Activated naive CD8-positive, alpha-beta T cell treated with anti-CD3 and anti-CD28 coated beads for 36 hours (primary cell): ENCODE results near the gene IMMP2L. TPM values are rescaled to one million over a fixed set of nuclear protein-coding genes. Genes with fewer than 3 reads are reported as not detected.
"Not testable (repeated sequence)": the region's sequence is repeated elsewhere in the genome, so short reads cannot be mapped to it uniquely, and the experiment has no call there.

Source experiments
- DNase-seq: peaks from one replicate; pipeline ENCODE4 v3.0.0; 2021
- H3K27ac Mint-ChIP-seq: one replicate; pipeline ENCODE4 v1.8.0; 2022; ENCODE audit warnings: mild to moderate bottlenecking, moderate library complexity, mixed read lengths
- H3K27me3 Mint-ChIP-seq: one replicate; pipeline ENCODE4 v1.8.0; 2022; ENCODE audit warnings: mild to moderate bottlenecking, mixed read lengths
- H3K36me3 Mint-ChIP-seq: one replicate; pipeline ENCODE4 v1.8.0; 2021; ENCODE audit warnings: mild to moderate bottlenecking, mixed read lengths
- H3K4me1 Mint-ChIP-seq: one replicate; pipeline ENCODE4 v1.8.0; 2021; ENCODE audit warnings: mixed read lengths
- H3K4me3 Mint-ChIP-seq: one replicate; pipeline ENCODE4 v1.8.0; 2022; ENCODE audit warnings: mild to moderate bottlenecking, moderate library complexity, mixed read lengths
- H3K9me3 Mint-ChIP-seq: one replicate; pipeline ENCODE4 v1.8.0; 2022; ENCODE audit warnings: mixed read lengths
- total RNA-seq, 2 experiments: library from RNA; stranded (reverse); gene quantifications; one replicate each; pipeline ENCODE4 v1.2.3, GENCODE V29; 2021

Gene IMMP2L
- 10 to 100 TPM; 18.5 to 20.9 TPM for total RNA-seq

- Mint-ChIP-seq H3K4me1 (peaks cover 34% of the 10 kb centered on the region), H3K9me3 (no peaks in the 10 kb centered on the region), H3K27ac (peak within 1 kb of the TSS; percentile 96), H3K4me3 (peak within 1 kb of the TSS; percentile 93), H3K27me3 (peaks cover 3% of the 10 kb centered on the region), H3K36me3 (peaks cover 27% of the 10 kb centered on the region)
- DNase-seq = peak; percentile 93
Observed at GRCh38 chr7:111561904-111562732, at the start of gene IMMP2L. IMMP2L (minus strand) TSS chr7:111562492.

- H3K9me3 Mint-ChIP-seq, H3K36me3 Mint-ChIP-seq, H3K4me3 Mint-ChIP-seq, DNase-seq, H3K27me3 Mint-ChIP-seq, H3K27ac Mint-ChIP-seq, H3K4me1 Mint-ChIP-seq: not testable (repeated sequence)
Observed at GRCh38 chr7:111609483-111610254, 47.4 kb upstream of the IMMP2L start.

DNA sequence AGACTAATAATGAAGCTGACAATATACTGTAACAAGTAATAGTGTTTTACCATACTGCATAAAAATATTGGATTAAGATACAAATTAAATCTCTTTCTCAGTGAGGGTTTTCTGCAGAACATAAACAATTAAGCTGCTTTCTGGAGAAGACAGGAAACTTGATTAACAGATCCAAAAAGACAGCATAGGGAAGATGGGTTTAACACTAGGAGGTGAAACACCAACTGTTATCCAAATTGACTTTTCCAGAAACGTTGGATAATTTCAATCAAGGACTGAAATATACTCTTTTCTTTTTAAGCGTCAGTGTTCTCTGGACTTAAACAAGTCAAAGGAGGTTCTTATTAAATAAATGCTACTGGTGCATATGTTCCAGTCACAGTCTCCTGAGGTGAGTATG is 45.3 kb upstream of the IMMP2L start:
- Mint-ChIP-seq H3K27ac (no peak overlapping the region), H3K4me1 (peaks cover 4% of the 10 kb centered on the region), H3K9me3 (no peaks in the 10 kb centered on the region), H3K27me3 (peaks cover 8% of the 10 kb centered on the region), H3K36me3 (no peaks in the 10 kb centered on the region), H3K4me3 (no peak overlapping the region)
- no peak for DNase-seq

DNA sequence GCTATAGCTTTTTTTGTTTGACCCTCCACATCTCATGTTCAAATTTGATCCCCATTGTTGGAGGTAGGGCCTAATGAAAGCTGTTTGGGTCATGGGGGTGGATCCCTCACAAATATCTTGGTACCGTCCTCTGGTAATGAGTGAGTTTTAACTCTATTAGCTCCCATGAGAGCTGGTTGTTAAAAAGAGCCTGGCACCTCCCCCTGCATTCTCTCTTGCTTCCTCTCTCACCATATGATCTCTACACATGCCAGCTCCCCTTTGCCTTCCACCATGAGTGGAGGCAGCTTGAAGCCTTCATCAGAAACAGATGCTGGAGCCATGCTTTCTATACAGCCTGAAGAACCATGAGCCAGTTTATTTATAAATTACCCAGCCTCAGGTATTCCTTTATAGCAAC is 43.0 kb upstream of the IMMP2L start:
- H3K9me3 Mint-ChIP-seq = no peaks in the 10 kb centered on the region
- H3K27me3 Mint-ChIP-seq = peaks cover 8% of the 10 kb centered on the region
- H3K4me1 Mint-ChIP-seq = peaks cover 4% of the 10 kb centered on the region
- DNase-seq = no peak
- no peak overlapping the region for H3K27ac Mint-ChIP-seq
- H3K36me3 Mint-ChIP-seq = no peaks in the 10 kb centered on the region
- H3K4me3 Mint-ChIP-seq = no peak overlapping the region

DNA sequence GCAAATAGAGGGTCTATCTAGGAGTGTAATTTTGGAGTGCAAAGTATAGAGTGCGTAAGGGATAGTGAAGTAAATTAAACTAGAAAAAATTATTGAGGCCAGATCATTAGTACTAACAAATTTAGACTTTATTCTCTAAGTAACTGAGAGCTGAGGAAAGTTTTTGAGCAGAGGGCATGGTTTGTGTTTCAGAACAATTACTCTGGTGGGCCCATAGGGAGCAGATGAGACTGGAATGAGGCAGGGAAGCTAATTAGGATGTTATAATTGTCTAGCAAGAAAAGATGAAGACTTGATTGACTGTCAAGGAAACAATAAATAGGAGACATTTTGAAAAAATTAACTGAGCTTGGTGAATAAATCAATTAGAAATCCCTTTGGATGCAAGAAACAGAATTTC is 37.8 kb upstream of the IMMP2L start:
- H3K4me3 Mint-ChIP-seq = no peak overlapping the region
- peaks cover under 1% of the 10 kb centered on the region for H3K27me3 Mint-ChIP-seq
- no peaks in the 10 kb centered on the region for H3K36me3 Mint-ChIP-seq
- H3K4me1 Mint-ChIP-seq = no peaks in the 10 kb centered on the region
- no peak overlapping the region for H3K27ac Mint-ChIP-seq
- no peak for DNase-seq
- peaks cover 4% of the 10 kb centered on the region for H3K9me3 Mint-ChIP-seq

- peaks cover 4% of the 10 kb centered on the region for H3K9me3 Mint-ChIP-seq
- no peak overlapping the region for H3K27ac Mint-ChIP-seq
- no peak overlapping the region for H3K4me3 Mint-ChIP-seq
- no peak for DNase-seq
- no peaks in the 10 kb centered on the region for H3K4me1 Mint-ChIP-seq
- no peaks in the 10 kb centered on the region for H3K27me3 Mint-ChIP-seq
- H3K36me3 Mint-ChIP-seq = no peaks in the 10 kb centered on the region
Observed at GRCh38 chr7:111595780-111596179, 33.5 kb upstream of the IMMP2L start.

DNA sequence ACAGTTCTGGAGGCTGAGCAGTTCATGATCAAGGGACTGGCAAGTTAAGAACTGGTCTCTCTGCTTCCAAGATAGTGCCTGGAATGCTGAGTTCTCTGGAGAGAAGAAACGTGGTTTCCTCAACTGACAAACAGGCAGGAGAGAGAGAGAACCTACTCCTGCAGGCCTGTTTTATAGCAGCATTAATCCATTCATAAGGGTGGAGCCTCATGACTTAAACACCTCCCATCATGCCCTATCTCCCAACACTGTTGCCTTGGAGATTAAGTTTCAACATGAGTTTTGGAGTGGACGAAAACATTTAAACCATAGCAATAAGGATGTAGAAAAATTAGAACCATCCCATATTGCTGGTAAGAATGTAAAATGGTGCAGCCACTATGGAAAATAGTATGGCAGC is 32.3 kb upstream of the IMMP2L start:
- no peak overlapping the region for H3K4me3 Mint-ChIP-seq

DNA sequence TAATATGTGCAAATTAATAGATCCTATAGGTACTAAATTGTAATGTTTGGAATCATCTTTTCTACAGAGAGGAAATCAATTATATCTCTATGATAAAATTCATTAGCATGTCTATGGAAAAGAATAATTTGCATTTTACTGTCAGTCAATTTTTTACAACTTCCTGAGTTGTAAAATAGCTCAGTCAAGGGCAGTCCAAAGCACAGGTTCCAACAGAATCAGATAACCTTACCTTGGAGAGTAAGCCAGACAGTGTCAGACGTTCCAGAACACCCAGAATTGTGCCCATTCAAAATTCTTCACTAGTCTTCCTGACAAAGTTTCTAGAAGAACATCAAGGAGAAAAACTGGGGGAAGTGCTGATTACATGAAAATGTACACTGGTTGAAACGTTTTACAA is 31.1 kb upstream of the IMMP2L start:
- DNase-seq = no peak
- no peaks in the 10 kb centered on the region for H3K36me3 Mint-ChIP-seq
- no peak overlapping the region for H3K4me3 Mint-ChIP-seq
- H3K4me1 Mint-ChIP-seq = no peaks in the 10 kb centered on the region
- H3K9me3 Mint-ChIP-seq = peaks cover 4% of the 10 kb centered on the region
- no peak overlapping the region for H3K27ac Mint-ChIP-seq
- H3K27me3 Mint-ChIP-seq = no peaks in the 10 kb centered on the region

More for the DNA sequence above, 32.3 kb upstream of the IMMP2L start:
- H3K9me3 Mint-ChIP-seq = peaks cover 4% of the 10 kb centered on the region
- no peak overlapping the region for H3K27ac Mint-ChIP-seq
- H3K36me3 Mint-ChIP-seq = no peaks in the 10 kb centered on the region
- no peaks in the 10 kb centered on the region for H3K27me3 Mint-ChIP-seq
- DNase-seq = no peak
- no peaks in the 10 kb centered on the region for H3K4me1 Mint-ChIP-seq

GRCh38 chr7:111588065-111588433 is 25.8 kb upstream of the IMMP2L start:
- Mint-ChIP-seq H3K36me3 (no peaks in the 10 kb centered on the region), H3K27me3 (no peaks in the 10 kb centered on the region)

GRCh38 chr7:111587410-111588064 is 25.2 kb upstream of the IMMP2L start:
- no peak overlapping the region for H3K4me3 Mint-ChIP-seq
- H3K36me3 Mint-ChIP-seq = no peaks in the 10 kb centered on the region
- no peaks in the 10 kb centered on the region for H3K27me3 Mint-ChIP-seq
- no peak overlapping the region for H3K27ac Mint-ChIP-seq
- no peaks in the 10 kb centered on the region for H3K4me1 Mint-ChIP-seq
- H3K9me3 Mint-ChIP-seq = no peaks in the 10 kb centered on the region
- no peak for DNase-seq

More at GRCh38 chr7:111588065-111588433, 25.8 kb upstream of the IMMP2L start:
- Mint-ChIP-seq H3K4me3 (no peak overlapping the region), H3K4me1 (no peaks in the 10 kb centered on the region), H3K27ac (no peak overlapping the region), H3K9me3 (no peaks in the 10 kb centered on the region)
- no peak for DNase-seq

DNA sequence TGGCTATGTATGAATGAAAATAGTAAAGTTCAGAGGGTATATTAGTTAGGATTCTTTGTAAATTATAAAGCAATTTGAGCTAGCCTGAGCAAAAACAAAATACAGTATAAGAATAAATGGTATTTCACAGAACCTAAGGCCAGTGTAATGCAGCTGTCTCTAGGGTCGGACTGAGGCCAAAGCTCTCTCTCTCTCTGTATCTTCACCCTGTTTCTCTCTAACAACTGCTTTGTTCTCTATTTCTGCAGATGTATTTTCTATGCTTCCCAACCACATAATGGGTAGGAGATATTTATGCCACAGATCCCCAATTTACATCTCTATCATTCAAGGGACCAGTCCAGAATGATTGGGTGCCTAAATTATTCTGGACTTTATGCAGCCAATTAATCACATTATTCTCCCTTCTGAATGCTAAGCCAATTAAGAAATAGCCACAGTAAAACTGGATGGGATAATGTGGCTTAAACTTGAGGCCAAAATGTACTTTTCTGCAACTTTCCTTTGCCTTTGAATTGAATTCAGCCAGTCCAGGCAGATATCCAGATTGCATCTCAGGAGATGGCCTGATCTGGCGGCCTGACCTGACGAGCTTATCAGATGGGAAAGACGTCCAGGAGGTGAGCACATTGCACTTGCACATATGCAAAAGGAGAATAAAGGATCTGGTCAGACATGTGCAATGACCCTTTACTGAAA is 24.6 kb upstream of the IMMP2L start:
- Mint-ChIP-seq H3K4me1 (no peaks in the 10 kb centered on the region), H3K36me3 (no peaks in the 10 kb centered on the region), H3K9me3 (no peaks in the 10 kb centered on the region), H3K4me3 (no peak overlapping the region), H3K27ac (no peak overlapping the region), H3K27me3 (no peaks in the 10 kb centered on the region)
- DNase-seq = no peak

- H3K36me3 Mint-ChIP-seq, DNase-seq: not testable (repeated sequence)
Observed at GRCh38 chr7:111581784-111582488, 19.6 kb upstream of the IMMP2L start.

GRCh38 chr7:111581207-111581606 is 18.9 kb upstream of the IMMP2L start:
- not testable (repeated sequence) for H3K27ac Mint-ChIP-seq, H3K36me3 Mint-ChIP-seq, DNase-seq, H3K4me3 Mint-ChIP-seq, H3K4me1 Mint-ChIP-seq, H3K9me3 Mint-ChIP-seq, H3K27me3 Mint-ChIP-seq

More at GRCh38 chr7:111581784-111582488, 19.6 kb upstream of the IMMP2L start:
- not testable (repeated sequence) for H3K27ac Mint-ChIP-seq, H3K4me1 Mint-ChIP-seq, H3K9me3 Mint-ChIP-seq, H3K4me3 Mint-ChIP-seq, H3K27me3 Mint-ChIP-seq

DNA sequence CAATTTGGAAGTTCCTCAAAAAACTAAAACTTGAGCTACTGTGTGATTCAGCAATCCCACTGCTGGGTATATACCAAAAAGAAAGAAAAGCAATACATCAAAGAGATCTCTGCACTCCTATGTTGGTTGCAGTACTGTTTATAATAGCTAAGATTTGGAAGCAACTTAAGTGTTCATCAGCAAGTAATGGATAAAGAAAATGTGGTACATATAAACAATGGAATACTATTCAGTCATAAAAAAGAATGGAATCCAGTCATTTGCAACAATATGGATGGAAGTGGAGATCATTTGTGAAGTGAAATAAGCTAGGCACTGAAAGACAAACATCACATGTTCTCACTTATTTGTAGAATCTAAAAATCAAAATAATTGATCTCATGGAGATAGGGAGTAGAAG is 16.5 kb upstream of the IMMP2L start:
- Mint-ChIP-seq H3K4me3 (no peak overlapping the region), H3K27ac (no peak overlapping the region), H3K4me1 (no peaks in the 10 kb centered on the region), H3K27me3 (peaks cover 4% of the 10 kb centered on the region), H3K9me3 (peaks cover 10% of the 10 kb centered on the region), H3K36me3 (no peaks in the 10 kb centered on the region)
- DNase-seq = no peak
